Neural cell (in vitro differentiated cells): ENCODE results near the gene GK. TPM values are rescaled to one million over a fixed set of nuclear protein-coding genes. Genes with fewer than 3 reads are reported as not detected.

ENCODE experiments used
- H2AFZ ChIP-seq: fragments of 200-600, 300-800 bp; sonication (generic), shearing (Covaris generic); 2 replicates; pipeline ENCODE4 v1.6.0; 2014; ENCODE audit warnings: low read depth, mild to moderate bottlenecking, antibody characterized with exemption, low read length, moderate library complexity
- H3F3A ChIP-seq: fragments of 200-600 bp; shearing (Covaris generic); 2 replicates; pipeline ENCODE4 v1.6.1; 2016; ENCODE audit warnings: mild to moderate bottlenecking, moderate library complexity, mixed read lengths, antibody characterized with exemption, low read length; ENCODE audit not compliant: insufficient read depth, poor library complexity, severe bottlenecking
- H3K27ac ChIP-seq: fragments of 200-600, 300-800 bp; sonication (generic), shearing (Covaris generic); 2 replicates; pipeline ENCODE4 v1.5.1; 2014; ENCODE audit warnings: mild to moderate bottlenecking, low read length, moderate library complexity
- H3K27me3 ChIP-seq: fragments of 300-800, 200-600 bp; sonication (generic), shearing (Covaris generic); 2 replicates; pipeline ENCODE4 v1.6.0; 2014; ENCODE audit warnings: mild to moderate bottlenecking, low read depth, low read length, moderate library complexity; ENCODE audit not compliant: insufficient read depth
- H3K36me3 ChIP-seq: fragments of 300-800, 200-600 bp; sonication (generic), shearing (Covaris generic); 2 replicates; pipeline ENCODE4 v1.5.1; 2014; ENCODE audit warnings: mild to moderate bottlenecking, antibody characterized with exemption, low read length, moderate library complexity; ENCODE audit not compliant: insufficient read depth
- H3K4me2 ChIP-seq: fragments of 300-800, 200-600 bp; sonication (generic), shearing (Covaris generic); 2 replicates; pipeline ENCODE4 v1.6.0; 2014; ENCODE audit warnings: mild to moderate bottlenecking, low read length
- H3K4me3 ChIP-seq: fragments of 300-800, 200-600 bp; sonication (generic), shearing (Covaris generic); 2 replicates; pipeline ENCODE4 v1.5.1; 2014; ENCODE audit warnings: mild to moderate bottlenecking, low read length, moderate library complexity
- H3K79me2 ChIP-seq: fragments of 200-600 bp; shearing (Covaris generic); replicated peaks from 2 replicates; pipeline ENCODE4 v1.6.0; 2014; ENCODE audit warnings: mild to moderate bottlenecking, low read length, moderate library complexity; ENCODE audit not compliant: insufficient read depth
- H3K9ac ChIP-seq: fragments of 300-800, 200-600 bp; sonication (generic), shearing (Covaris generic); 2 replicates; pipeline ENCODE4 v1.6.1; 2016; ENCODE audit warnings: mild to moderate bottlenecking, low read length, mixed read lengths
- H3K9me2 ChIP-seq: fragments of 200-600 bp; shearing (Covaris generic); 2 replicates; pipeline ENCODE4 v1.6.1; 2016; ENCODE audit warnings: mild to moderate bottlenecking, low read length, mixed read lengths; ENCODE audit not compliant: insufficient read depth
- H3K9me3 ChIP-seq: fragments of 200-600, 300-800 bp; sonication (generic), shearing (Covaris generic); 2 replicates; pipeline ENCODE4 v1.6.1; 2016; ENCODE audit warnings: mild to moderate bottlenecking, mixed run types, low read length, moderate library complexity, mixed read lengths
- H4K20me1 ChIP-seq: fragments of 200-600 bp; shearing (Covaris generic); 2 replicates; pipeline ENCODE4 v1.6.1; 2016; ENCODE audit warnings: mild to moderate bottlenecking, mixed run types; ENCODE audit not compliant: insufficient read depth
- CTCF ChIP-seq: fragments of 450-650 bp; IDR thresholded peaks from 2 replicates; pipeline ENCODE4 v1.5.1; 2014; ENCODE audit warnings: antibody characterized with exemption, mild to moderate bottlenecking, moderate library complexity; ENCODE audit not compliant: poor library complexity, severe bottlenecking
- EP300 ChIP-seq: fragments of 450-650 bp; conservative IDR thresholded peaks from 2 replicates; pipeline ENCODE4 v1.6.1; 2014; ENCODE audit warnings: antibody characterized with exemption, mild to moderate bottlenecking, moderate library complexity; ENCODE audit not compliant: poor library complexity, severe bottlenecking
- EZH2 ChIP-seq: fragments of 200-600, 300-800 bp; shearing (Covaris generic), sonication (generic); IDR thresholded peaks from 2 replicates; pipeline ENCODE4 v1.6.1; 2014; ENCODE audit warnings: antibody characterized with exemption, low read length, borderline replicate concordance, mild to moderate bottlenecking; ENCODE audit not compliant: insufficient read depth, poor library complexity, severe bottlenecking
- MXI1 ChIP-seq: fragments of 450-650 bp; conservative IDR thresholded peaks from 2 replicates; pipeline ENCODE4 v1.6.1; 2014; ENCODE audit warnings: antibody characterized with exemption, mild to moderate bottlenecking; ENCODE audit not compliant: poor library complexity, severe bottlenecking
- POLR2AphosphoS5 ChIP-seq: IDR thresholded peaks from 2 replicates; pipeline ENCODE4 v1.6.1; 2012
- RAD21 ChIP-seq: fragments of 450-650 bp; conservative IDR thresholded peaks from 2 replicates; pipeline ENCODE4 v1.6.1; 2014; ENCODE audit warnings: antibody characterized with exemption, mild to moderate bottlenecking, moderate library complexity
- REST ChIP-seq: IDR thresholded peaks from 2 replicates; pipeline ENCODE4 v1.6.1; 2012; ENCODE audit warnings: borderline replicate concordance
- SMC3 ChIP-seq: fragments of 450-650 bp; conservative IDR thresholded peaks from 2 replicates; pipeline ENCODE4 v1.6.1; 2014; ENCODE audit warnings: antibody characterized with exemption, mild to moderate bottlenecking, moderate library complexity; ENCODE audit not compliant: poor library complexity
- TAF1 ChIP-seq: IDR thresholded peaks from 2 replicates; pipeline ENCODE4 v1.6.1; 2012; ENCODE audit warnings: low read depth
- polyA plus RNA-seq: library from polyadenylated mRNA; depleted of rRNA; stranded (reverse); fragments of >200 nt; gene quantifications from 2 replicates; pipeline ENCODE4 v1.2.3, GENCODE V29; 2014

GK gene
- polyA plus RNA-seq, 1 donor from 2014 or later = 6.3 TPM

- Histone ChIP-seq H3K9me3 (no peaks in the 10 kb centered on the region), H4K20me1 (no peaks in the 10 kb centered on the region), H3K36me3 (no peaks in the 10 kb centered on the region), H3K9me2 (no peaks in the 10 kb centered on the region), H3K27ac (no peak overlapping the region), H3F3A (no peaks in the 10 kb centered on the region), H3K27me3 (no peaks in the 10 kb centered on the region), H2AFZ (no peak overlapping the region), H3K9ac (no peak overlapping the region), H3K4me3 (no peak overlapping the region), H3K4me2 (no peak overlapping the region), H3K79me2 (no peaks in the 10 kb centered on the region)
- TF ChIP-seq RAD21 (no peak), POLR2AphosphoS5 (no peak), EP300 (no peak), CTCF (no peak), SMC3 (no peak), REST (no peak), TAF1 (no peak), EZH2 (no peak)
Observed at GRCh38 chrX:30702736-30703135, 49.5 kb downstream of the GK start.

- Histone ChIP-seq H2AFZ (no peak overlapping the region), H3K27me3 (no peaks in the 10 kb centered on the region), H4K20me1 (no peaks in the 10 kb centered on the region), H3K4me3 (no peak overlapping the region), H3K36me3 (no peaks in the 10 kb centered on the region), H3K79me2 (no peaks in the 10 kb centered on the region), H3K9ac (no peak overlapping the region), H3K27ac (no peak overlapping the region), H3F3A (no peaks in the 10 kb centered on the region), H3K4me2 (no peak overlapping the region), H3K9me2 (no peaks in the 10 kb centered on the region), H3K9me3 (no peaks in the 10 kb centered on the region)
- no peak for TF ChIP-seq SMC3
- no peak for TF ChIP-seq MXI1
- no peak for TF ChIP-seq EP300
- no peak for TF ChIP-seq CTCF
- no peak for TF ChIP-seq POLR2AphosphoS5
- no peak for TF ChIP-seq TAF1
- no peak for TF ChIP-seq REST
- TF ChIP-seq EZH2 = no peak
- no peak for TF ChIP-seq RAD21
Observed at GRCh38 chrX:30706216-30706775, 53.1 kb downstream of the GK start.
